ENCODE results near the gene FOXA3.

DNA sequence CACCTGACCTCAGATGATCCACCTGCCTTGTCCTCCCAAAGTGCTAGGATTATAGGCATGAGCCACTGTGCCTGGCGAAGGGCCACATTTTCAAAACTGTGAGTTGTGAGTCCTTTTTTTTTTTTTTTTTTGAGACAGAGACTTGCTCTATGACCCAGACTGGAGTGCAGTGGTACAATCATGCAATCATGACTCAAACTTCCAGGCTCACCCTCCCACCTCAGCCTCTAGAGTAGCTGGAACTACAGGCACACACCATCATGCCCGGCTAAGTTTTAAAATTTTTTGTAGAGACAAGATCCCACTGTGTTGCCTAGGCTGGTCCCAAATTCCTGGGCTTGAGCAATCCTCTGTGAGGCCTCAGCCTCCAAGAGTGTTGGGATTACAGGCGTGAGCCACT lies 42.1 kb downstream of the FOXA3 start:
- TF ChIP-seq, protein P1, sequence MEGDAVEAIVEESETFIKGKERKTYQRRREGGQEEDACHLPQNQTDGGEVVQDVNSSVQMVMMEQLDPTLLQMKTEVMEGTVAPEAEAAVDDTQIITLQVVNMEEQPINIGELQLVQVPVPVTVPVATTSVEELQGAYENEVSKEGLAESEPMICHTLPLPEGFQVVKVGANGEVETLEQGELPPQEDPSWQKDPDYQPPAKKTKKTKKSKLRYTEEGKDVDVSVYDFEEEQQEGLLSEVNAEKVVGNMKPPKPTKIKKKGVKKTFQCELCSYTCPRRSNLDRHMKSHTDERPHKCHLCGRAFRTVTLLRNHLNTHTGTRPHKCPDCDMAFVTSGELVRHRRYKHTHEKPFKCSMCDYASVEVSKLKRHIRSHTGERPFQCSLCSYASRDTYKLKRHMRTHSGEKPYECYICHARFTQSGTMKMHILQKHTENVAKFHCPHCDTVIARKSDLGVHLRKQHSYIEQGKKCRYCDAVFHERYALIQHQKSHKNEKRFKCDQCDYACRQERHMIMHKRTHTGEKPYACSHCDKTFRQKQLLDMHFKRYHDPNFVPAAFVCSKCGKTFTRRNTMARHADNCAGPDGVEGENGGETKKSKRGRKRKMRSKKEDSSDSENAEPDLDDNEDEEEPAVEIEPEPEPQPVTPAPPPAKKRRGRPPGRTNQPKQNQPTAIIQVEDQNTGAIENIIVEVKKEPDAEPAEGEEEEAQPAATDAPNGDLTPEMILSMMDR (IDR thresholded peaks at IDR 0.05; ENCODE audit: insufficient read depth, low read length, poor library complexity, severe bottlenecking): no peak
- TF ChIP-seq EZH2phosphoT487 (conservative IDR thresholded peaks at IDR 0.05; ENCODE audit: low read length): no peak
